ENCODE measurements around the gene GLDN.

DNA sequence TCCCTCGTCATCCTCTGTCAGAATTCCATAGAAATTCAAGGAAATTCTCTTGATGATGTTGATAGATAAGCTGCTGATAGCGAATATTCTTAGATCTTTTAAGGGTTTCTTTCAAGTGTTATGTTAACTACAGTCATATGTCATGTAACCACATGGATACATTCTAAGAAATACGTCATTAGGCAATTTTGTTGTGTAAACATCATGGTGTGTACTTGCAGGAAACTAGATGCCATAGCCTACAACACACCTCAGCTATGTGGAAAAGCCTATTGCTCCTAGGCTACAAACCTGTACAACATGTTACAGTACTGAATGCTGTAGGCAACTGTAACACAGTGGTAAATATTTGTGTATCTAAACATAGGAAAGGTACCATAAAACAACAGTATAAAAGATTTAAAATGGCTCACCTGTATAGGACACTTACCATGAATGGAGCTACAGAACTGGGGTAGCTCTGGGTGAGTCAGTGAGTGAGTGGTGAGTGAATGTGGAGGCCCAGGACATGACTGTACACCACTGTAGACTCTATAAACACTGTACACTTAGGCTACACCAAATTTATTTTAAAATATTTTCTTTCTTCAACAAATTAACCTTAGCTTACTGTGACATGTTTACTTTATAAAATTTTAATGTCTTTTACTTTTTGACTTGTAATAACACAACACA, 34.6 kb downstream of the GLDN start:
- no peak for TF ChIP-seq POLR2A (IDR thresholded peaks at IDR 0.05)
- no peak for TF ChIP-seq EP300 (IDR thresholded peaks at IDR 0.05)
- TF ChIP-seq, protein P1, sequence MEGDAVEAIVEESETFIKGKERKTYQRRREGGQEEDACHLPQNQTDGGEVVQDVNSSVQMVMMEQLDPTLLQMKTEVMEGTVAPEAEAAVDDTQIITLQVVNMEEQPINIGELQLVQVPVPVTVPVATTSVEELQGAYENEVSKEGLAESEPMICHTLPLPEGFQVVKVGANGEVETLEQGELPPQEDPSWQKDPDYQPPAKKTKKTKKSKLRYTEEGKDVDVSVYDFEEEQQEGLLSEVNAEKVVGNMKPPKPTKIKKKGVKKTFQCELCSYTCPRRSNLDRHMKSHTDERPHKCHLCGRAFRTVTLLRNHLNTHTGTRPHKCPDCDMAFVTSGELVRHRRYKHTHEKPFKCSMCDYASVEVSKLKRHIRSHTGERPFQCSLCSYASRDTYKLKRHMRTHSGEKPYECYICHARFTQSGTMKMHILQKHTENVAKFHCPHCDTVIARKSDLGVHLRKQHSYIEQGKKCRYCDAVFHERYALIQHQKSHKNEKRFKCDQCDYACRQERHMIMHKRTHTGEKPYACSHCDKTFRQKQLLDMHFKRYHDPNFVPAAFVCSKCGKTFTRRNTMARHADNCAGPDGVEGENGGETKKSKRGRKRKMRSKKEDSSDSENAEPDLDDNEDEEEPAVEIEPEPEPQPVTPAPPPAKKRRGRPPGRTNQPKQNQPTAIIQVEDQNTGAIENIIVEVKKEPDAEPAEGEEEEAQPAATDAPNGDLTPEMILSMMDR (IDR thresholded peaks at IDR 0.05) = no peak

Measured in tibial nerve (tissue), 4 donors.